ENCODE results near the gene ZNF587.
"Not testable (repeated sequence)": the region's sequence is repeated elsewhere in the genome, so short reads cannot be mapped to it uniquely, and the experiment has no call there.

Gene ZNF587

GRCh38 chr19:57823155-57823554 is 26.5 kb upstream of the ZNF587 start:
- FAIRE-seq = not testable (repeated sequence)

GRCh38 chr19:57823608-57824007 is 26.1 kb upstream of the ZNF587 start:
- not testable (repeated sequence) for FAIRE-seq

DNA sequence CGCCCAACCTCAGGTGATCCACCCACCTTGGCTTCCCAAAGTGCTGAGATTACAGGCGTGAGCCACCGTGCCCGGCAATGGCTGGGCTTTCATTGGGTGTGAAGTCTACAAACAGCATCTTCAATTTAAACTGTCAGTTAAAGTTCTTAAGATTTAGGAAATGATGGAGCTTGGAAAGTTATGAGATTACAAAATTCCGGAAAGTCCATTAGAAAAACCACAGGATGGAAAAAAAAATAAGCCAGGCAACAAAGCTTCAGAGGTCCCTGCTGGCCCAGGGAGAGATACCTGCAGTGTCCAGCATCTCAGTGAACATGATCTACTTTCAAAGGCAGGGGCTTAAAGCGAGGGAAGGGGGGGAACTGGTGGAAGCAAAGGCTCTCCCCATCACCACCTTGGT is 24.1 kb upstream of the ZNF587 start:
- FAIRE-seq = no peak

- no peak for FAIRE-seq
Observed at GRCh38 chr19:57829316-57829715, 20.3 kb upstream of the ZNF587 start.

- FAIRE-seq = no peak
Observed at GRCh38 chr19:57830071-57830602, 19.5 kb upstream of the ZNF587 start, which contains the start of gene ZNF587B. Gene ZNF587B, plus strand, starts transcription at chr19:57830299. Its CDS starts 230 bp downstream, at chr19:57830529.

GRCh38 chr19:57836991-57837390 is 12.7 kb upstream of the ZNF587 start:
- FAIRE-seq = not testable (repeated sequence)

DNA sequence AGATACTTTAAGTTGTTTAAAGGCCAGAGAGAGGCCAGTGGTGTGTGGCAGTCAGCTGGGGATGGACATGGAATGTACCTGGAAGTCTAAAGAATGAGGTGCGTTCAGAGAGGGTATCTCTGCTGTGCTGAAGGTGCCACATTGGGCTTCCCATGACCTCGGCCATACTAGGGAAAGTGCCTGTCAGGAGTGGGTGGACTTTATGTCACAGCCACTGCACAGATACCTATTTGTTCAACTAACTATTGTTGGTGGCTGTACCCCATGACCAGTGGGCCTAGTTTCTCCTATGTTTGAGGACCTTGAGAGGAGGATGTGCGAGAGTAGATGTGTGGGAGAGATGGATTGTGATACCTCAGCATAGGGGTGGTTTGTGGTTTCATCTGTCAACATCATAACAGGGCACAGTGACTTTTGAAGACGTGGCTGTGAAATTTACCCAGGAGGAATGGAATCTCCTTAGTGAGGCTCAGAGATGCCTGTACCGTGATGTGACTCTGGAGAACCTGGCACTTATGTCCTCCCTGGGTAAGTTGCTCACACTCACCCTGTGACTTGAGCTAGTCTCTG is 11.0 kb upstream of the ZNF587 start:
- not testable (repeated sequence) for FAIRE-seq

DNA sequence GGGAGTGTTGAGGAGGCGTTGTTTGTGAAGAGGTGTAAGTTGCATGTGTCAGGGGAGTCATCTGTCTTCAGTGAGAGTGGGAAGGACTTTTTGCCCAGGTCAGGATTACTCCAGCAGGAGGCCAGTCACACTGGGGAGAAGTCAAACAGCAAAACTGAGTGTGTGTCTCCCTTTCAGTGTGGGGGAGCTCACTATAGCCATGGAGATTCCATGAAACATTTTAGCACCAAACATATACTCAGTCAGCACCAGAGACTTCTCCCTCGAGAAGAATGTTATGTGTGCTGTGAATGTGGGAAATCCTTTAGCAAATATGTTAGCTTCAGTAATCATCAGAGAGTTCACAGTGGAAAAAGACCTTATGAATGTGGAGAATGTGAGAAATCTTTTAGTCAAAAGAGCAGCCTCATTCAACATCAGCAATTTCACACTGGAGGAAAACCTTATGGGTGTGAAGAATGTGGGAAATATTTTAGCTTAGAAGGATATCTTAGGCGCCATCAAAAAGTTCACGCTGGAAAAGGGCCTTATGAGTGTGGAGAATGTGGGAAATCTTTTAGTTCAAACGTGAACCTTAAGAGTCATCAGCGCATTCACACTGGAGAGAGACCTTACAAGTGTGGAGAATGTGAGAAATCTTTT is 8.4 kb upstream of the ZNF587 start:
- no peak for FAIRE-seq

GRCh38 chr19:57847164-57847563 is 2.5 kb upstream of the ZNF587 start:
- FAIRE-seq = not testable (repeated sequence)

DNA sequence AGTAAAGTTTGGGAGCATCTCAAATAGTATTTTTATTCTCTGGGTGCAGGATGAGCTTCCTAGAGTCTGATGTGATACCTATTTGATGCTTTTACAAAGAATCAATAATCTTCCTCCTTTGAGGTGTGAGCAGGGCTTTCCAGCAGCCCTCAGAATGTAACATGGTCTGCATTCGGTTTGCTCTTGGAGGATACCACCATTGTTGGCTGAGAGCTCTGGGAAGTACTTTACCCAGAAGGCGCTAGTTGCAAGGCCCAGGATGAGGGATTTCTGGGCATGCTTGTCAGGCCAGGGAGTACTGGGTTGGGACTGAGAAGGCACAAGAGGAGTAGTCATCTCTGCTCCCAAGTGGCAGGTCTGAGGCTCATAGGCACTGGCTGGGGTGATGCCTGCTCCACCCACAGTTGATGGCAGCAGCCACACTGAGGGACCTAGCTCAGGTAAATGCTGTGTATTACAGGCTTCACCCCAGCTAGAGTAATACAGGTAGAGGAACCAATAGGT is 445 bp upstream of the ZNF587 start:
- not testable (repeated sequence) for FAIRE-seq

DNA sequence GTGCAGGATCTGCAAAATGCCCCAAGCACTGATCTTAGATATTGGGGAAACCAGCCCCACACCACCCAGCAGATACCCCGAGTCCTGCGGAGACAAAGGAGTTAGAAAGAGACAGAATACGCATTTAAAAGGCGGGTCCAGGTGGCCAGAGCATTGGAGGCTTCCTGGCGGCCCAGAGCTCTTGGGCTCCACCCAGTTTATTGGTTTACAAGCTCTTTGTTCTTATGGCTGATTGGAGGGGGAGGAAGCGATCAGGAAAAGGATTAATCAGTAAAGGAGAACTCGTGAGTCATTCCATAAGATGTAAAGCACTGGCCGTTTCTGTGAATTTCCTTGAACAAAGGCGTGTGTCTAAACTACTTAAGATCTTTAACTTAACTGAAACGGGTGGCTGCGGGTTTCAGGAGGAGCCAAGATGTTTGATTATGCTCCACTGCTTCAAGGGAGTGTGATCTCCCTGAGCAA is 926 bp downstream of the ZNF587 start:
- FAIRE-seq = no peak

DNA sequence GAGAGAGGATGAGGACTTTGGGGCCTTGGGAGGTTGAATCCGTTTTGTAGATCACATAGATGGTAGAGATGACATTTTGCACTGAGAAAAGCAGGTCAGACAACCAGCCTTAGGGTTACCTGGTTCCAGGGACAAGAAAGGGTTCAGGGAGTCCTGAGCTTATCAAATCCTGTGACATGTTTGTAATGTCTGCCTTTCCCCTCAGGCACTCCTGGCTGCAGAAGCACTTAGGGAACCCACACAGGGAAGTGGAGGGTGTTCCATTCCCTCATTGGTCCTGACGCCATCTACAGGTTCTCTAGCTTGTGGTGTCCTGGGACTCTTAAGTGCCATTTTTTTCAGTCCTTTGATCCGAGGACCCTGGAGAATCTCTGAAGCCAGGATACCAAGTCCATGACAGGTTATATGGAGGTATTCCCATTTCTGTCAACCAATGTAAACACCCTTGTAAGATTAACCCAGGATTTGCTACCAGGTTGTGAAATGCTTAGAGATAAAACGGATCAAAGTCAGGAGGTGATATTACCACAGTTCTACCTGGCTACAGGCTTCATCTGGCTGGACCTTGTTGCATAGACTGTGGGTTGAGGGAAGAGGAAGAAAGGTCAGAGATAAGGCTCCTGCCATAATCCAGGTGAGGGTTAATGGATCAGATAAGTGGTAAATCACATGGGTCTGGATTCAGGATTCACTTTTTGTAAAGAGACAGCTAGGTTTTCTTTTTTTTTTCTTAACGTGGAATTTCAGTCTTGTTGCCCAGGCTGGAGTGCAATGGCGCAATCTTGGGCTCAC is 2.3 kb downstream of the ZNF587 start:
- FAIRE-seq = not testable (repeated sequence)

GRCh38 chr19:57854117-57854516 is 4.5 kb downstream of the ZNF587 start:
- FAIRE-seq = not testable (repeated sequence)

GRCh38 chr19:57862351-57862750 is 12.7 kb downstream of the ZNF587 start:
- not testable (repeated sequence) for FAIRE-seq

- FAIRE-seq = no peak
Observed at GRCh38 chr19:57867868-57868492, 18.3 kb downstream of the ZNF587 start.

- FAIRE-seq = not testable (repeated sequence)
Observed at GRCh38 chr19:57869655-57870054, 20.0 kb downstream of the ZNF587 start.

- FAIRE-seq = no peak
Observed at GRCh38 chr19:57870225-57870624, 20.6 kb downstream of the ZNF587 start.

GRCh38 chr19:57872450-57872849 is 22.8 kb downstream of the ZNF587 start:
- no peak for FAIRE-seq

DNA sequence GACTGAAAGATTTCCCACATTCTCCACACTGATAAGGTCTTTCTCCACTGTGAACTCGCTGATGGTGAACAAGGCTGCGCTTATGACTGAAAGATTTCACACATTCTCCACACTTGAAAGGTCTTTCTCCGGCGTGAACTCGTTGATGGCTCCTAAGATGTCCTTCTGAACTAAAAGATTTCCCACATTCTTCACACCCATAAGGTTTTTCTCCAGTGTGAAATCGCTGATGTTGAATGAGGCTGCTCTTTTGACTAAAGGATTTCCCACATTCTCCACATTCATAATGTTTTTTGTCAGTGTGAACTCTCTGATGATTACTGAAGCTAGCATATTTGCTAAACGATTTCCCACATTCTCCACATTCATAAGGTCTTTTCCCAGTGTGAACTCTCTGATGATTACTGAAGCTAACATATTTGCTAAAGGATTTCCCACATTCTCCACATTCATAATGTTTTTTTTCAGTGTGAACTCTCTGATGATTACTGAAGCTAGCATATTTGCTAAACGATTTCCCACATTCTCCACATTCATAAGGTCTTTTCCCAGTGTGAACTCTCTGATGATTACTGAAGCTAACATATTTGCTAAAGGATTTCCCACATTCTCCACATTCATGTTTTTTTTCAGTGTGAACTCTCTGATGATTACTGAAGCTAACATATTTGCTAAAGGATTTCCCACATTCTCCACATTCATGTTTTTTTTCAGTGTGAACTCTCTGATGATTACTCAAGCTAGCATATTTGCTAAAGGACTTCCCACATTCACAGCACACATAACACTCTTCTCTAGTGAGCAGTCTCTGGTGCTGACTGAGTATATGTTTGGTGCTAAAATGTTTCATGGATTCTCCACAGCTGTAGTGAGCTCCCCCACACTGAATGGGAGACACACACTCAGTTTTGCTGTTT is 24.5 kb downstream of the ZNF587 start:
- not testable (repeated sequence) for FAIRE-seq

GRCh38 chr19:57886046-57886445 is 36.4 kb downstream of the ZNF587 start:
- no peak for FAIRE-seq

DNA sequence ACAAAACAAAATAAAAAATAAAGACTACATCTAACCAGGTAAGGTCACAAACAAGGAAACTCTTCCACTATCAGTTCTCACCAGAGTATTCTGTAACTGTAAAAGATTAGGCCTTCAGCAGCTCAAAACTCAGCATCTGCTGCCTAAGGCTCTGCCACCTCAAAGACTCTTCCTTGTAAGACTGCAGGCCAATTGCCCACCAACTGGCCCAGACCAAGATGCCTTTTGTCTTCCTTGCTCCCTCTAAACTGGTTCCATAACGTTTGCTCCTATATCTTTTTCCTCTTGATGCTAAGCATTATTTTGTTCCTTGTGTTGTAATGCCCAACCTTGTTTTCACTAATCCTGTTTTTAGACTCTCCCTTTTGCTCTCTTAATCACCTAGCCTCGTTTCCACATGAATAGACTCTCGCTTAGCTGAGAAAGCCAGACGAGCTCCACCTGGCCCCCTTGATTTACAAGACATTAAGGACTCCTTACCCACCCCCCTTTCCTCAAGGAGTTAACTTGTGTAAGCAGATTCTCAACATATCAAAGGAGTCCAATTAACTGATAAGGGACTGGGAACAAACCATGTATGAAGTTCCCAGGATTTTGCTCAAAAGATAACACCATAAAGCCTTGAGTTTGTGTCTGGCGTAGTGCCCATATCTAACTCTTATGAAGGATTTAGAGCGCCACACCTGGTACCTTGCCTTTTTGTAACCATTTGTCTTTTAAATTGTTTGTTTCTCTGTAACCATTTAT is 37.7 kb downstream of the ZNF587 start:
- no peak for FAIRE-seq

Measured in G401.6 (cell line).